GM18870 (cell line): ENCODE data around the gene MYORG.

Experiments used
- ATAC-seq: cut with Tn5 transposase; IDR thresholded peaks from one replicate; pipeline ENCODE4 v1.9.1; 2021; ENCODE audit warnings: moderate library complexity; ENCODE audit not compliant: unreplicated experiment

The MYORG gene

DNA sequence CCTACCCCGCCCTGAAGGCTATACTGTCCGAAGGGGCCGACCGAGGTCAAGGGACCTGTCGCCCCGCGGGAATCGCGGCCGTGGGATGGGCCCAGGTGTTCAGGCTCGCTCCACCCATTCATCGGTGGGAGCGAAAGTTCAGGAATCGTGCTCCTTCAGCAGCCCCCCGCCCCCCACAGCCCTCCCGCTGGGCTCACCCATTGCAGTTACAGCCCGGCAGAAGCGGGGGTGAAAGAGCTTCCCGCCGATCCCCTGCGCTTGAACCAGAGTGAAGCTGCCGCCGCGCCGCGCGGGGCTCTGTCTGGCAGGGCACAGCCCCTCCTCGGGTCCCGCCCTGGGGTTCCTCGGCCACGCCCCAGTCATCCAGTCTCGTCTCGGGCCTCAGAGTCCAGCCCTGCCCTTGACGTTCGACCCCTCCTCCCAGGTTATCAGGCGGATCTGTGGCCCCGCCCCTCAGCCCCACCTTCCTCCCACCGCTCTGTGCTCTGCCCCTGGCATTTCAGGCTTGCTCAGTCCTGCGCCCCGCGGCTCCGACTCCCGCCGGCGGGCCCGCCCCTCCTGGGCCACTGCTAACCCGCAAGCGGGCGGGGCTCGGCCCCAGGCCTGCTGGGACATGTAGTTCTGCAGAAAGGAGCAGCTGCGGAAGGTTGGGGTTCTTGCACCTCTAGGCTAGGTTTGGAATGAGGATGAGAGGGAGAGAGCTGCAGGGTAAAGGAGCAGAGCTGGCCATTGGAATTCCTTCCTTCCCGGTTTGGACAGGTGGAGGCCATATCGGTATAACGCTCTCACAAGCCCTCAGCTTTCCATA is at the start of gene MYORG:
Gene MYORG (minus strand): TSS at position 303 of the 808 bp plus-strand sequence. CDS start 3,955 bp downstream, outside the sequence.
- peak; percentile 79 for ATAC-seq

DNA sequence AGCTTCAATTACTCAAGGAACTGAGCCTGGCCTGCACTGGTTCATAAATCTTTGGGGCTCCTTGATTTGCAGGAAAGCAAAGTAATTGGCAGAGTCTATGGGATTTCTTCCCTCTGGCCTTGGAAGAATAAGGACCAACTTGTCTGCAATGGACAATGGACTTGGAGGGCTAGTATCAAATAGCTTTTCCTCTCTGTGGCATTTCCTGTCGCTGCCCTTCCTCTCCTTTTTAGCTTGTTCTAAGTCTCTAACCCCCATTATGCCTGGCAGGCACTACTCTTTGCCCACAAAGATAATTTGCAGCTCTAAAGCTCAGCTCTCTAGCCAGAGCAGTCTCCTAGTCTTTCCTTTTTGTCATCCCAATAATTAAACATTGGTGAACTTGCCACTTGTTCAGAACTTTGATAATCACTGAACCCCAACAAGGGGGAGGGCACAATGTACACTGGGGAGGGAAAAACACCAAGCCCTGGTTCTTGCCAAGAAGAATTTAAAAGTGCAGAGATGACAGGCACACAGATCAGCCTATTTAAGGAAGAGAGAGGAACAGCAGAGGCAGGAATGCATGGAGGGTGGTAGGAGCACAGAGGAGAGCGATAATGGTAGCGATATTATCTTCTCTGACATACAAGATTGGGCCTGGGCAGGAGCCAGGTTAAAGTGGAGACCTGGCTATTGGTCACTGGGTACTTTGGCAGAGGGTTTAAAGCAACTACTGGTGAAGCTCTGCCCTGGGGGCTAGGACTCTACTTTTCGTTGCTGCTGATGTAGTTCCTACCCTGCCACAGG is 43.2 kb upstream of the MYORG start:
- no peak for ATAC-seq

DNA sequence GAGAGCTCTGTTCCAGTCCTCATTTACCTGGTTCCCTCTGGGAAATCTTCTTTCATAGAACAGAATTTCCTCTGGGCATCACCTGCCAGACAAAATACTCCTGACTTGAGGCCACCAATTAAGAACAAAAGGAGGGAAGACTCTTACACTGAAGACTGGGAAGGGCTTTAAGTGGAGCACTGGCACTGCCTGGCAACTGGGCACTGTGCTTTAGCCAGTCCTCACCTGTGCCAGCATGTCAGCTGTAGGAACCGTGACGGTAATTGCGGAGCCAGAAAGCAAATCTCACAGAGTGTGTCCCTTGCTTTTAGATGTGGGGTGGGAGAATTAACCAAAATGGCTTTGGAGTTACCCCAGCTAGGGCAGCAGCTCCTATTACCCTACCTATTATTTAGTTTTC is 41.0 kb upstream of the MYORG start:
- ATAC-seq, result no peak

DNA sequence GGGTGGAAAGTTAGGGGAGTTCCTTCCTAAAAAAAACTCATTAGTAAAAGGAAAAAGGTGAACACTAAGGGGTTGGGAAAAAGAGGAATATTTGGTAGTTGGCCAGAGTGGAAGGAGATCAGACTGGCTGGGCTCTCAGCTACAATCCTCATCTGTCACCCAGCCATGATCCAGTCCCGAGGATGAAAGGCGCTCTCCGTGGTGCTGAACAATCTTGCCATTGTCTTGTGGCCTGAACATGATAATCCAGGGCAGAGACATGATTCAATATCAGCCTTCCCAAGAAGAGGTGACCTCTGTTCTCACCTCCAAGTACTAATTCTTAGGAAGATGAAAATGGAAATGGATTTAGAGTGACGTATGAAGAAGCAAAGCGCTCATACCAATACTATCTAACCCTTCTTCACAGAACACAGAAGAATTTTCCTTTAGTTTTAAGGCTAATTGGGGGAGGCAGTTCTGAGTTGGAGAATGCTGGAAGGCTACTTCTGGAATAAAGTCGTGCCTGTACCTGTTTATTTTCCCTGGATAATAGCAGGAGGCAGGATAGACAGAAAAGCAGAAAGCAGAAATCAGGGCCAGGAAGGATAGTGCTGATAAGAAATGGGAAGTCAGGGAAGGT is 36.6 kb upstream of the MYORG start:
- no peak for ATAC-seq

DNA sequence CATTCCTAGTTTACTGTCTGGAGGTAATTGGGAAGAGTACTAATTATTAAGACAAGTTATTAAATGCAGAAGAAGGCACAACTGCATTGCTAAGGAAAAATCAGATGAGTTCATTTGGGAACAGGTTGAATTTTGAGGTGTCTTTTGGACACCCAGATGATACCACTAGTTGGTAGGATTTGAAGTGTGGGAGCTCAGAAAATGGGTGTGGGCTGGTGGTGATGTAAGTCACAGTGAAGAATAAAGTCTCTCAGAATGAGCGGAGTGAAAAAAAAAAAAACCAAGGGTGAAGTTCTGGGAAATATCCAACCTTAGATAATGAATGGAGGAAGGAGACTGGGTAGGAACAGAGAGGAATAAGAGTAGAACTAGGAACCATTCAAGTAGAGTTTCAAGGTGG is 35.6 kb upstream of the MYORG start:
- ATAC-seq, result no peak

DNA sequence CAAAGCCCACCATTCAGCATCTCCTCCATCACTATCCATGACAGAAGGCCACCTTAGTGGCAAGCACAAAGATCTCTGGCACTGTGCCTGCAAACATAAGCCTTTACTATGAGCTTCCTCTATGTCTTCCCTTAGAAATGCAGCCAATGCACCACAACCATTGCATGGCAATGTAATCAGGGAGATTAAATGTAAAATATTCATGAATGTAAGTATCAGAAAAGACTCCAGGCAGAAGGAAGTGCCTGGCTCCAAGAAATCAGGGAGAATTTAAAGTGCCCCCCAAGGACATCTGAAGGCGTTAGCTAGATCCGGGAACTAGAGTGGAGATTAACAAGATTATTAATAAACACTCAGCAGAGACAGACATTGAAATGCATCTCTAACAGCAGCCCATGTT is 32.5 kb upstream of the MYORG start:
- no peak for ATAC-seq

DNA sequence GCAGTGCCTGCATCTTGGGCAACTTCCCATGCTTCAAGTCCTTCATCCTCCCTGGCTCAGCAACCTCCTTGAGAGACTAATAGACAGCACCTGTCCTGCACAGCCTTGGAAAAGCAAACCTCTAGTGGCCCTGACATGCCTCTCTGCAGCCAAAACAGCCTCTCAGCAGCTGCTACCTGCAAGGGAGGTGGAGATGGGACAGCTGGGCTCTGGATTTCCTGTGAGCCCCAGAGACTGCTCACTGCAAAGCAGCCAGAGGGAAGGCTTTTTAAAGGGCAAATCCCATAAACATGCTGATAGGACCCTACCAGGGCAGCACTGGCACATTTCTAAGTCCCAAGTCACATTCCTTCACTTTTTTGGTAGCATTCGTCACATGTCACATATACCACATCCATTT is 31.5 kb upstream of the MYORG start:
- ATAC-seq, result no peak

DNA sequence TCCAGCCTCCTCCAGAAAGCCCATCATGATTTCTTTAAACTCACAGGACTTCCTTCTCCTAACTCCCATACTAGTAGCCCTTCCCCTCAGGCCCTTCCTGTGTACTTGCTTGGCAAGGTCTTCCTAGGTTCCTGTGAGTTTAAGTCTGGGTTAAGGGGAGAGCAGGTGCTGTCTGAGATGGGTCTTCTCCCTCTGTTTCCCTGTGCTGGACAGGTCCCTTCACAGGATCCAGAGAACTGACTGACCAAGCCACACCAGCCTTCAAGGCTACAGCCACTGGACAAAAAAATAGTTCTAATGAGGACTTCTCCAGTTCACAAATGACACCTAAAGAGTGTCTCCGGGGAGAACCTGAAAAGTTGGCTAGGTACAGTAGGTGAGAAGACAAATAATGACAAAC is 29.5 kb upstream of the MYORG start:
- no peak for ATAC-seq

DNA sequence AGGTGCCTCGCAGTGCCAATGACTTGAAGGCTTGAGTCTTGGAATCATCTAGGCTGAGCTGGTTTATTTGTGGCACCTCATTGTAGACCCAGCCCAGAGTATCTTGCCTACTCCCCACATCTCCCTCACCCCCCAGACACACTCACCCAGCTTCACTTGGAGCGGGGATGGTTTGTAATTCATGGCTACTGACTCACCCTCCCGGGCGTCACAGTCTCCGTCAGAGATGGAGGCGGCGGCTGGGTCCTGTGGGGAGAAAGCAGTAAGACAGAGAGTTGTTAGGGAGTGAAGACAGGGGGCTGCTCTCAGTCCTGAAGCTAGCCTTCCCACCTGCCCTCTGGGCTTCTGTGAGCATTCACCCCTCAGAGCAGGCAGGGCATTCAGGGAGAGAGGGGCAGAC is 29.0 kb upstream of the MYORG start:
- no peak for ATAC-seq

DNA sequence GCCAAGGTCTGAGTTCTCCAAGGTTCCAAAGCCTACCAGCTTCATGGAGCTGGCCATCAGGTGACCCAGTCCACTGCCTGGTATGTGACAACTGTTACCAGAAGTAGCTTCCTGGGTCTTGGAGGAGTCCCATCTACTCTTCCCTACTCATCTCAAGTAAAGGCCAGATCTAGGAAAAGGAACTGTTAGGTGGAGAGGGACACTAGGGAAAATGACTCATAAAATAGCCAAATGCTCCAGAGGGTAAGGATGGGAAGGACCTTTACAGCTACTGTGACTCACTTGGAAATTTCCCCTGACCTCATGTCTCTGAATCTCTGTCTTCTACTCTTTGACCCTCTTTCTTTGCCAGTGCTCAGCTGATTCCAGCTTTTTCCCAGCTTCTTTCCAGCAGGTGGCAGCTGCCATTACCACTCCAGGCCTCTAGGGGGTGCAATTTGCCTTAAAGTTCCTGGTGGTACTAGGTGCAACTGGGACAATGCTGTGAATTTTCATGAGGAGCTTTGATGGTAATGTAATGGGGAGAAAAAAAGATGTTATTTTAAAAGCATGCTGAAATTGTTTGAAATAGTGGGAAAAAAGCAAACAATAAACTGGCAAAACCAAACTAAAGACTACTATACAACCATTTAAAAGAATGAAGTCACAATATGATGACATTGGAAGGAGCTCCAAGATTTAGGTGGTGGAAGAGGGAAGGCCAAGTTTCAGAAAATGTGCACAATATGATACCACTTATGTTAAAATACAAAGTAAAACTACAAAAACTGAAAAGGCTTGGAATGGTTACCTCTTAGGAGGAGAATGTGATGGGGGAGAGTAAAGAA is 27.1 kb upstream of the MYORG start:
- no peak for ATAC-seq

DNA sequence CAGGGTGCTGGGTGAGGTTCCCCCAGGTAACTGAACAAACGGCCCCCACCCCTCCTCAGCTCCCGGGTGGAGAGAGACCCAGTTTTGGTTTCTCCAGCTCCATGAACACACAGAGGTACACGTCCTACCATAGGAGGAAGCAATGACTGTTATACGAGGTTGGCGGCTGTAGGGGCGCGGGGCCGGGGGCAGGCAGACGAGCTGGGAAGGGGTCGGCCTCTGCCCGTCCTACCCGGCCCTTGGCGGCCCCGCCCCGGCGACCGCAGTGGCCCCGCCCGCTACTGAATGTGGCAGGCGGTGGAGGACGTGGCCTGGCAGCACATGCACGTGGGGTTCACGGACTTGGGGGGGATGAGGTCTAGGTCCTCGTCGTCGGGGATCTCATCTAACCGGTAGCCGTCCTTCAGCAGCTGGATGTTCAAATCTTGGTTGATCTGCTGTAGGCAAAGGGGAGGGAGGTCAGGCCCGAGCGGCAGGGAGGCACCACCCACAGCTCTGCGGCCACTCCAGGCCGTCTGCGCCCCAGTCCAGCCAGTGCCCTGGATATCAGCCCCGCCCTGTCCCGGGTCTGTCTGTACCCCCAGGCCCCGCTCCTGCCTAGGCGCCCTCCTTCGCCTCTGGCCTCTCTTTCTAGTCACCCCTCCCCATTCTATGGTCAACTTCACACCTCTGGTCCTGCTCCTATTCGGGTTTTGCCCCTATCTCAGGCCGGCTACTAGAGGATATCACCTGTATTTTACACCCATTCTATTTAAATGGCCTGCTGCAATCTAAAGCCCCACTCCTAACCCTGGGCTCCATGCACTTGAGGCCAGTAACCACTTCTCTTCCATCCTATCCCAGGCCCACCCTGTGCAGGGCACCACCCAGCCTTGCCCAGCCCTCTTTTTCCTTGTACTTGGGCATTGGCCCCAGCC is 24.2 kb upstream of the MYORG start:
- ATAC-seq, result no peak

DNA sequence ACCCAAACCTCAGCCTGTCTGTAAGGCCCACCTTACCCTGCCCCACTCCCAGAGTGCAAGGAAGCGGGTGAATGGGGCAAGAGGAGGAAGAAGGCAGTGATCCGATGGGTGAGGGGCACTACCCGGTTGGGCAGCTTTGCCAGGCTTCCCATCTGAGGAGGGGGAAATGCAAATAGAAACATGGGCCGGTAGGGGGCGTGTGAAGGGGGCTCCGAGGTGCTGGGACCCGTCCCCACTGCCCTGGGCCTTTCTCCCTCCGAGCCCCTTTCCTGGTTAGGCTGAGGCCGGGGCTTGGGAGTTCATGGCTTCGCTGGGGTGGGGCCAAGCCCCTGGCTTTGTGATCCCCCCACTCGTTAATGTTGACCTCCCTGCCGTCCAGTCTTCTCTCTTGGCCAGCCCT is 23.6 kb upstream of the MYORG start:
- ATAC-seq, result no peak

DNA sequence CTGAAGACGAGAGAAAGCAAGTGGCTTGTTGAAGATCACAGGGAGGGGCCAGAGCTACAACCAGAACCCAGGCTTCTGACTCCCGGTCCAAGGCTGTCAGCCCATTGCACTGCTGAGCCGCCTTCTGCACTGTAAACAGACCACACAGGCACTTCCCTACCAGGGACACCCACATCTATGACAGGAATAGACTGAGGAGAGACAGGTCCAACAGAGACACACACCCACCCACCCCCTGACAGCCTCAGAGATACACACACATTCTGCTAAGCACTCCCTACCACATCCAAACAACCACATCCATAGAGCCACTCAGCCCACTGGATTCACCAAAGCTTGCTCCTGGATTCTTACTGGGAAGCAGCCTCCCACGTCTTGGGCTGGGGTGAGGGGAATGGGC is 23.0 kb upstream of the MYORG start:
- no peak for ATAC-seq

DNA sequence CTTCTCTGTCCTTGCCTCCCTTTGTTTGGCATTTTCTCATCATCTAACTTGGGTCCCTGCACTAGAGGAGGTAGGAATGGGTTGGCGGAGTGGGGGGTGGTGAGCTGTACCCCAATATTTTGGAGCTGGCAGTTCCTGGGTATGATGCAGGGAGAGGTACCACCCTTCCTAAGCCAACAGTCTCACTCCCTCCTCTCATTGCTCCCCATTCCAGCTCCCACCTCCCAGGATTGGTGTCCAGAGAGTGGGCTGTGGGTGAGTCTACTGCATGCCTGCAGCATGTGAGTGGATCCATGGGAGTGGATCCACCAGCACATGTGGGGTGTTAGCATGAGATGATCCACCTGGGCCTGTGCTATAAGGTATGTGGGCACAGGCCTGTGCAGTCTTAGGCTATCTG is 22.2 kb upstream of the MYORG start:
- no peak for ATAC-seq

DNA sequence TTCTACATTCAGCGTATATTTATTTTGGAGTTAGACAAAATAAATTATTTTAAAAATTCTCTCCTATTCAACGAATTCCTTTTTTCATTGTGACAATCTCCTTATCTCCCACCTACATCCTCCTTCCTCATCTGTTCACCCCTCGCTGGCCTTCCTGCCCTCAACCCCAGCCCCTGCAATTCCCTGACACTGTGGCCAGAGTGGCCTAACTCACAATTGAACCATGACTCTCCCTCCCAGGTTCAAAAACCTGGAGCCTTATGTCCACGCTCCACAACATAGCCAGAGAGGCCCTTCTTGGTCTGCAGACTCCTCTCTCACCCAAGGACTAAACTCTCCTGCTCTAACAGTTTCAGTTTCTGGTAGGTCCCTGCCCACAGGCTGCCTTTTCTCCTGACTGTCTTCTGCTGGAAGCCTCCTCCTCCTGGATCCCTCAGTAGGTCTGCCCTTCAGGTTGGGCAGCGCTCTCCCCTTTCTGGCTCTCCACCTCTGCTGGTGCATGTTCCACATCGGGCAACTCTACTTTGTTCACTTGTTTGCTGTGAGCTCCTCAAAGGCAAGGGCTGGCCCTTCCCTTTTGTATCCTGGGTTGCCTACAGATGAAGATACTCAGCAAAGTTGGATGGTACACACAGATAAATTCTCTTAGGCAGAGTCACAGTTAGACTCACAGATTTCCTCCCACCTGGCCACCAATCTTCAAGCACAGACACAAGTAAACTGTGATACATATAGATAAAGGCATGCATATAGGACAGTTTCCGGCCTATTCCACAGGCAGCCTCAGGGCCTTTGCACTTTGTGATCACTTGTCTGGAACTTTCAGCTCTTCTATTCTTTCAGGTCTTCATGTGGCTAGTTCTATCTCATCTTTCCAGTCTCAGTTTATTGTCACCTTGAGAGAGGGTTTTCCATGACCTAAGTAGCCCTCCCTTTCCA is 19.8 kb upstream of the MYORG start:
- ATAC-seq, result no peak

DNA sequence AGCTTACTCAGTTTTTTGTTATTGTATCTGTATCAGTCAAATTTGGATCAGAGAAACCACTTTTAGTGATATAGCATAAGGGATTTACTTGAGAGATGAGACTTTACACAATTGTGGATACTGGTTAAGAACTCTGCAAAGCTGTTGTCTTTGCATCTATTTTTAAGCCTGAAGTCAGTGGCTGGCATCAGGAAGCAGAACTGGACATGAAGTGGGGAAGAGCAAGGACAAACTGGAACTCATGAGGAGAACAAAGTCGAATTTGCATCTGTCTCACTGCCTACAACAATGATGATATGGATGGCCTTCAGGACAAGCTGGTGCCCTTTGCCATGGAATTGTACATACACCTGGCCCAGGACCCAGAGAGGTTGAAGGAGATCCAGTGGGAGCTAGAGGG is 15.8 kb upstream of the MYORG start:
- ATAC-seq, result no peak

DNA sequence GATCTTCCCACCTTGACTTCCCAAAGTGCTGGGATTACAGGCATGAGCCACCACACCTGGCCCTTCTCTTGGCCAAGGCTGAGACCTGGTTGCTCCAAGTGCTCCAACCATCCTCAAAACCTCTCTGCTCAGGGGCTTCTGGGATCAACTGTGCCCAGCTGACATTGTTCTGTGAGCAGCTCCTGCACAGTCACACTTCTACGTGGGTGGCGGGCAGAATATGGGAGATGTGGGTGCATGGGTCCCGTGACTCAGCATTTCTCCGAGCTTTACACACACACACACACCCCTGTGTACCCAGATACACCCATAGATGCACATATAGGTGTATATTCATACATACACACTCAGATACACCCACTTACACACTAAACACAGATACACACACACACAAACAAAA is 10.5 kb upstream of the MYORG start:
- ATAC-seq, result no peak

DNA sequence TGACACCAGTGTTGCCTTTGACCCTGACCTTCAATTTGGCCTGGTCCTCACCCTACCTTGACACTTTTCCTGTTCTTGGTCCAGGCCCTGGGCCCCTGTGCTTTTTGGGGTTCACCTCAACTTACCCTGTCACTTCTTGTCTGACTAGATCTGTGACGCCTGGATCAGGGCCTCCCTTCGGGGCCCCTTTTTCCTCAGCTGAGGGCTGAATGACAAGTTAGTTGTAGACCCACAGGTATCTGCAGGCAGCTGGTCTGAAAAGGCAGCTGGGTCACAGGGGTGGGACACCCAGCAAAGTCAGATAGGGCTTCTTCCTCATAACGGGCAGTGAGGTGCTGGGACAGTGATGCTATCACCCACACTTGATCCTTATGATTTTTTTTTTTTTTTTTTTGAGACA is 10.0 kb upstream of the MYORG start:
- no peak for ATAC-seq
